Psoas muscle (tissue), 8 donors: Measurements from ENCODE around the gene SMARCD2. TPM values are rescaled to one million over a fixed set of nuclear protein-coding genes. Genes with fewer than 3 reads are reported as not detected.

Source experiments
- ATAC-seq, 4 donors: fragments of 200-7000 bp; cut with Tn5 transposase; one replicate each; pipeline ENCODE4 v1.9.1; 2020; ENCODE audit warnings: moderate library complexity in 3 of 4, mild to moderate bottlenecking in 2 of 4
- DNase-seq, 2 donors: peaks; one replicate each; pipeline ENCODE4 v3.0.0-alpha.2; 2020
- H3K27ac ChIP-seq: fragments of 200-600 bp; one replicate; pipeline ENCODE4 v1.8.0; 2022
- H3K27me3 ChIP-seq, 3 donors: fragments of 200-600 bp in 1 of 3; one replicate each; pipeline versions ENCODE4 v1.6.1 to v1.8.0; 2013 to 2022; ENCODE audit warnings: low read length in 2 of 3, mild to moderate bottlenecking in 2 of 3, moderate library complexity in 1 of 3; ENCODE audit not compliant: insufficient read depth in 3 of 3
- H3K36me3 ChIP-seq, 2 donors: fragments of 200-600 bp in 1 of 2; one replicate each; pipeline versions ENCODE4 v1.6.1 to v1.8.0; 2013 to 2022; ENCODE audit warnings: low read depth in 1 of 2, mild to moderate bottlenecking in 1 of 2, moderate library complexity in 1 of 2; ENCODE audit not compliant: insufficient read depth in 1 of 2
- H3K4me1 ChIP-seq: fragments of 200-600 bp; one replicate; pipeline ENCODE4 v1.8.0; 2022
- H3K4me3 ChIP-seq: fragments of 200-600 bp; one replicate; pipeline ENCODE4 v1.8.0; 2022; ENCODE audit warnings: mild to moderate bottlenecking
- H3K9me3 ChIP-seq: fragments of 200-600 bp; one replicate; pipeline ENCODE4 v1.8.0; 2022
- CTCF ChIP-seq: fragments of 200-600 bp; IDR thresholded peaks from one replicate; pipeline ENCODE4 v1.8.0; 2022; ENCODE audit warnings: antibody characterized with exemption
- WGBS, 3 donors: extraction: QIAGEN DNeasy Blood & Tissue Kit; methylation state at CpG; one replicate each; pipeline versions ENCODE4 v1.1.6 to v1.1.7; 2013; 5-methylcytosine and 5-hydroxymethylcytosine counted together
- intact Hi-C, 2 donors: fragments of 100-400 bp; cut with DNase I; formaldehyde crosslinking; loops; one replicate each; pipeline versions ENCODE4 v1.11.0 to v1.14.2; 2022
- polyA plus RNA-seq, 3 donors: library from polyadenylated mRNA; stranded (reverse); fragments of 200-250 nt; gene quantifications; one replicate each; pipeline ENCODE4 v1.2.3, GENCODE V29; 2013
- total RNA-seq, 4 donors: library from RNA; stranded (reverse); fragmentation: NEBNext Ultra II Directional in 2 of 4; extraction: Animal tissue kit (Norgen Biotek cat#: 25700) in 2 of 4; gene quantifications; one replicate each; pipeline versions ENCODE4 v1.2.1 to v1.2.4, GENCODE V29; 2021 to 2023
- donor health status: healthy with polysubstance abuse.
- donor health status: DM: no; HTN: no; CAD: no; lungs with moderate emphysema.
- donor health status: Bipolar disorder and iron deficiency.
- donor health status: healthy.
- donor health status: DM: yes; HTN: yes; CAD: no.
- donor health status: DM: no; HTN: no; CAD: no.
- donor health status: DM: no; HTN: no; CAD: no.
- donor health status: DM: yes; HTN: yes; CAD: no.

The SMARCD2 gene
- total and polyA plus RNA-seq, 7 donors, result 9.4 to 26.9 (median 15.4) TPM

- H3K4me1 ChIP-seq, result no peaks in the 10 kb centered on the region
- intact Hi-C loops, result no loop called here
- no peak for ATAC-seq
- H3K27me3 ChIP-seq, result no peaks in the 10 kb centered on the region
- no peaks in the 10 kb centered on the region for H3K9me3 ChIP-seq
- H3K4me3 ChIP-seq, result no peak overlapping the region
- no peak for TF ChIP-seq CTCF
- no peak for DNase-seq
- no peak overlapping the region for H3K27ac ChIP-seq
- peaks cover 9 to 98% of the 10 kb centered on the region in 2 donors for H3K36me3 ChIP-seq
- 79 to 83% (median 83%) methylated on average over 3 of the region's 3 CpGs for whole genome bisulfite sequencing, 3 donors
Measured at GRCh38 chr17:63792055-63792729, 50.3 kb downstream of the SMARCD2 start.

GRCh38 chr17:63790057-63790456, 52.4 kb downstream of the SMARCD2 start:
- 89 to 92% (median 90%) methylated on average over 6 of the region's 6 CpGs for WGBS, 3 donors
- Histone ChIP-seq H3K27ac (no peak overlapping the region), H3K4me3 (no peak overlapping the region), H3K4me1 (peaks cover 11% of the 10 kb centered on the region), H3K36me3 (peaks cover 6 to 82% of the 10 kb centered on the region in 2 donors), H3K9me3 (no peaks in the 10 kb centered on the region), H3K27me3 (no peaks in the 10 kb centered on the region)
- TF ChIP-seq CTCF, result no peak
- DNase-seq, result no peak
- intact Hi-C loops, result no loop called here
- no peak for ATAC-seq

GRCh38 chr17:63786971-63787711, 55.3 kb downstream of the SMARCD2 start:
- intact Hi-C loops, result no loop called here
- no peak for ATAC-seq
- peaks cover 0 to 78% of the 10 kb centered on the region in 2 donors for H3K36me3 ChIP-seq
- no peaks in the 10 kb centered on the region for H3K27me3 ChIP-seq
- no peaks in the 10 kb centered on the region for H3K9me3 ChIP-seq
- WGBS, 3 donors, result 94 to 95% (median 95%) methylated on average over 13 of the region's 13 CpGs
- peaks cover 19% of the 10 kb centered on the region for H3K4me1 ChIP-seq
- TF ChIP-seq CTCF, result no peak
- DNase-seq, result no peak
- no peak overlapping the region for H3K27ac ChIP-seq
- H3K4me3 ChIP-seq, result no peak overlapping the region

GRCh38 chr17:63786117-63786516, 56.4 kb downstream of the SMARCD2 start:
- peaks cover 0 to 68% of the 10 kb centered on the region in 2 donors for H3K36me3 ChIP-seq
- whole genome bisulfite sequencing, 3 donors, result 96 to 100% (median 98%) methylated on average over 1 of the region's 1 CpG

More at GRCh38 chr17:63786117-63786516, 56.4 kb downstream of the SMARCD2 start:
- peaks cover 19% of the 10 kb centered on the region for H3K4me1 ChIP-seq
- H3K27ac ChIP-seq, result peak overlapping the region; percentile 2
- H3K9me3 ChIP-seq, result no peaks in the 10 kb centered on the region
- TF ChIP-seq CTCF, result no peak
- H3K27me3 ChIP-seq, result no peaks in the 10 kb centered on the region
- intact Hi-C loops, result no loop called here
- ATAC-seq (peak in 1 of 4 donors; percentile 34), DNase-seq (no peak)
- no peak overlapping the region for H3K4me3 ChIP-seq
